Panc1 (cell line): ENCODE data around the gene C2orf42. TPM values are rescaled to one million over a fixed set of nuclear protein-coding genes. Genes with fewer than 3 reads are reported as not detected.

Experiments used
- ATAC-seq: fragments of 200-7000 bp; cut with Tn5 transposase; 2 replicates; pipeline ENCODE4 v1.9.1; 2020; ENCODE audit warnings: mild to moderate bottlenecking, moderate library complexity
- BruUV-seq: library from RNA; stranded (reverse); fragments of 400-500 nt; replicated peaks from 2 replicates; lab custom pipeline; 2021; lab: Mats Ljungman, UMichigan
- CTCF ChIA-PET: fragments of 300-600 bp; sonication (Branson Sonifier 250); formaldehyde crosslinking; loops from one replicate; lab custom pipeline; 2022; ENCODE audit warnings: antibody characterized with exemption; lab: Charles Lee
- POLR2A ChIA-PET: fragments of 300-600 bp; sonication (Branson Sonifier 250); formaldehyde crosslinking; loops from one replicate; lab custom pipeline; 2022; ENCODE audit warnings: antibody characterized with exemption; lab: Charles Lee
- DNase-seq: peaks from one replicate; pipeline ENCODE4 v3.0.0-alpha.2; 2010; ENCODE audit warnings: low read depth, low spot score
- H3K27ac ChIP-seq: 2 replicates; pipeline ENCODE4 v1.5.1; 2011; ENCODE audit warnings: mild to moderate bottlenecking, low read length, inconsistent platforms
- H3K27me3 ChIP-seq: fragments of 200-500 bp; sonication (Bioruptor generic); 2 replicates; pipeline ENCODE4 v1.6.0; 2014; ENCODE audit warnings: low read length, inconsistent platforms; ENCODE audit not compliant: control insufficient read depth, insufficient read depth
- H3K36me3 ChIP-seq: fragments of 200-500 bp; sonication (Bioruptor generic); 2 replicates; pipeline ENCODE4 v1.5.1; 2014; ENCODE audit warnings: inconsistent platforms, mild to moderate bottlenecking, low read length, moderate library complexity; ENCODE audit not compliant: control insufficient read depth, insufficient read depth
- H3K4me1 ChIP-seq: 2 replicates; pipeline ENCODE4 v1.5.1; 2011; ENCODE audit warnings: inconsistent platforms, mild to moderate bottlenecking, low read length, moderate library complexity; ENCODE audit not compliant: control insufficient read depth, insufficient read depth
- H3K4me3 ChIP-seq, 2 experiments: 2 replicates each; pipeline ENCODE4 v1.5.1; 2011 to 2012; ENCODE audit warnings: low read depth in 2 of 2, low read length in 2 of 2, mild to moderate bottlenecking in 2 of 2, inconsistent platforms in 1 of 2, moderate library complexity in 1 of 2
- H3K9me3 ChIP-seq: fragments of 200-500 bp; sonication (Bioruptor generic); 2 replicates; pipeline ENCODE4 v1.5.1; 2014; ENCODE audit warnings: low read depth, mild to moderate bottlenecking, inconsistent platforms, low read length, moderate library complexity; ENCODE audit not compliant: control insufficient read depth, insufficient read depth
- POLR2AphosphoS5 ChIP-seq: IDR thresholded peaks from 2 replicates; pipeline ENCODE4 v1.6.1; 2012; ENCODE audit warnings: mild to moderate bottlenecking, low read depth, low read length, moderate library complexity
- SIN3A ChIP-seq: IDR thresholded peaks from 2 replicates; pipeline ENCODE4 v1.6.1; 2012; ENCODE audit warnings: low read depth, mild to moderate bottlenecking, low read length, moderate library complexity, borderline replicate concordance; ENCODE audit not compliant: insufficient read depth
- TCF7L2 ChIP-seq: IDR thresholded peaks from 2 replicates; pipeline ENCODE4 v1.6.1; 2011; ENCODE audit warnings: mild to moderate bottlenecking, low read depth, low read length, inconsistent platforms
- in situ Hi-C: cut with HindIII; loops from 2 replicates; pipeline ENCODE4 v1.10.0; 2016; ENCODE audit warnings: low sequenced_read_pairs, low pct_unique_long_range_greater_than_20kb
- intact Hi-C: fragments of 100-400 bp; cut with micrococcal nuclease; formaldehyde crosslinking; loops from one replicate; pipeline ENCODE4 v1.10.0; 2022; ENCODE audit not compliant: unreplicated experiment
- total RNA-seq: library from RNA; stranded (reverse); gene quantifications from one replicate; pipeline ENCODE4 v1.2.1, GENCODE V29; 2021; ENCODE audit not compliant: unreplicated experiment
- TF ChIP-seq, protein P1 (sequence below), 2 experiments: IDR thresholded peaks; 2 replicates each; pipeline ENCODE4 v1.6.1; 2011 to 2012; ENCODE audit warnings: low read depth in 2 of 2, control low read depth in 1 of 2, low read length in 1 of 2, mild to moderate bottlenecking in 1 of 2, moderate library complexity in 1 of 2; ENCODE audit not compliant: insufficient read depth in 1 of 2
- TF ChIP-seq, protein P2 (sequence below): fragments of 450-650 bp; IDR thresholded peaks from 2 replicates; pipeline ENCODE4 v1.5.1; 2017; ENCODE audit warnings: mild to moderate bottlenecking

C2orf42 gene
- total RNA-seq, 1 experiment from 2014 or later = 15.4 TPM

DNA sequence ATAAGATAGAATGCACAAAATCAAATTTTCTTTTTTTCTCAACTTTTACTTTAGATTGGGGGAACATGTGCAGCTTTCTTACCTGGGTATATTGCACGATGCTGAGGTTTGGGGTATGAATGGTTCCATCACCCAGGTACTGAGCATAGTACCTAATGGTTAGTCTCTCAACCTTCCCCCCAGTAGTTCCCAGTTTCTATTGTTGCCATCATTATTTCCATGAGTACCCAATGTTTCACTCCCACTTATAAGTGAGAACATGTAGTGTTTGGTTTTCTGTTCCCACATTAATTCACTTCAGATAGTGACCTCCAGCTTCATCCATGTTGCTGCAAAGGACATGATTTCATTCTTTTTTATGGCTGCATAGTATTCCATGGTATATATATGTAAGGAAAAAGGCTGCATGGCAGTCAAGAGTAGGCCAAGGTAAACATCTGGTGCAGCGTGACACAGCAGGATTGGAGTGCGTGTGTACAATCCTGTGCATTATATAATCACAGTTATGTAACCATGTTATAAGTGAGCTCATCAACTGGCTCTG, 10.5 kb upstream of the C2orf42 start:
- no peak for ATAC-seq

DNA sequence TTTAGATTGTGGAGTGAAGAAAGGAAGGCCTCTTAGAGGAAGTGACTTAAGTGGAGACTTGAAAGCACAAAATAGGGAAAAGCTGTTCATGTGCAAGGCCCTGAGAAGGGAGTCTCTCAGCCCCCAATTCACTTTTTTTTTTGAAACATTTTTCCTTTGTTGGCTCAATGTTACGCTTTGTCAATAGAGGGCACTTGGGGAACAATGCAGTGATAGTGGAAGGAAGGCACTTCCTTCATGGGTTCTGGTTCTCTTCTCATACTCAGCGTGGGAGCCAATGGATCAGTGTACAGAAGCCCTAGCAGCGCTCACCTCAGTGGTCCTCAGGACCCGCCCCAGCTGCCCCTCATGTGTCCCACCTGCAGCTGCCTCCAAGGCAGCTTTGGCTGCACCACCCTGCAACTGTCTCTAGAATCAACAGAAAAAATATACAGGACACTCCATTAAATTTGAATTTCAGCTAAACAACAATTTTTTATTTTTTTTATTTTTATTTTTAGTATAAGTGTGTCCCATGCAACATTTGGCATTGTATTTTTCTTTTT, 8.6 kb upstream of the C2orf42 start:
- Histone ChIP-seq H3K36me3 (no peaks in the 10 kb centered on the region), H3K27ac (no peak overlapping the region), H3K27me3 (no peaks in the 10 kb centered on the region), H3K9me3 (no peaks in the 10 kb centered on the region), H3K4me1 (no peaks in the 10 kb centered on the region), H3K4me3 (no peak overlapping the region)
- intact Hi-C loops = no loop called here
- ATAC-seq (no peak), DNase-seq (no peak)
- in situ Hi-C loops = no loop called here
- ChIA-PET POLR2A (no interaction called here), CTCF (no interaction called here)
- TF ChIP-seq, protein P1, sequence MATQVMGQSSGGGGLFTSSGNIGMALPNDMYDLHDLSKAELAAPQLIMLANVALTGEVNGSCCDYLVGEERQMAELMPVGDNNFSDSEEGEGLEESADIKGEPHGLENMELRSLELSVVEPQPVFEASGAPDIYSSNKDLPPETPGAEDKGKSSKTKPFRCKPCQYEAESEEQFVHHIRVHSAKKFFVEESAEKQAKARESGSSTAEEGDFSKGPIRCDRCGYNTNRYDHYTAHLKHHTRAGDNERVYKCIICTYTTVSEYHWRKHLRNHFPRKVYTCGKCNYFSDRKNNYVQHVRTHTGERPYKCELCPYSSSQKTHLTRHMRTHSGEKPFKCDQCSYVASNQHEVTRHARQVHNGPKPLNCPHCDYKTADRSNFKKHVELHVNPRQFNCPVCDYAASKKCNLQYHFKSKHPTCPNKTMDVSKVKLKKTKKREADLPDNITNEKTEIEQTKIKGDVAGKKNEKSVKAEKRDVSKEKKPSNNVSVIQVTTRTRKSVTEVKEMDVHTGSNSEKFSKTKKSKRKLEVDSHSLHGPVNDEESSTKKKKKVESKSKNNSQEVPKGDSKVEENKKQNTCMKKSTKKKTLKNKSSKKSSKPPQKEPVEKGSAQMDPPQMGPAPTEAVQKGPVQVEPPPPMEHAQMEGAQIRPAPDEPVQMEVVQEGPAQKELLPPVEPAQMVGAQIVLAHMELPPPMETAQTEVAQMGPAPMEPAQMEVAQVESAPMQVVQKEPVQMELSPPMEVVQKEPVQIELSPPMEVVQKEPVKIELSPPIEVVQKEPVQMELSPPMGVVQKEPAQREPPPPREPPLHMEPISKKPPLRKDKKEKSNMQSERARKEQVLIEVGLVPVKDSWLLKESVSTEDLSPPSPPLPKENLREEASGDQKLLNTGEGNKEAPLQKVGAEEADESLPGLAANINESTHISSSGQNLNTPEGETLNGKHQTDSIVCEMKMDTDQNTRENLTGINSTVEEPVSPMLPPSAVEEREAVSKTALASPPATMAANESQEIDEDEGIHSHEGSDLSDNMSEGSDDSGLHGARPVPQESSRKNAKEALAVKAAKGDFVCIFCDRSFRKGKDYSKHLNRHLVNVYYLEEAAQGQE (IDR thresholded peaks at IDR 0.05; ENCODE audit: insufficient read depth in 1 of 2, low read depth in 2 of 2, low read length in 1 of 2) = no peak
- TF ChIP-seq TCF7L2 = no peak
- no peak for TF ChIP-seq POLR2AphosphoS5
- no peak for TF ChIP-seq SIN3A
- TF ChIP-seq, protein P2, sequence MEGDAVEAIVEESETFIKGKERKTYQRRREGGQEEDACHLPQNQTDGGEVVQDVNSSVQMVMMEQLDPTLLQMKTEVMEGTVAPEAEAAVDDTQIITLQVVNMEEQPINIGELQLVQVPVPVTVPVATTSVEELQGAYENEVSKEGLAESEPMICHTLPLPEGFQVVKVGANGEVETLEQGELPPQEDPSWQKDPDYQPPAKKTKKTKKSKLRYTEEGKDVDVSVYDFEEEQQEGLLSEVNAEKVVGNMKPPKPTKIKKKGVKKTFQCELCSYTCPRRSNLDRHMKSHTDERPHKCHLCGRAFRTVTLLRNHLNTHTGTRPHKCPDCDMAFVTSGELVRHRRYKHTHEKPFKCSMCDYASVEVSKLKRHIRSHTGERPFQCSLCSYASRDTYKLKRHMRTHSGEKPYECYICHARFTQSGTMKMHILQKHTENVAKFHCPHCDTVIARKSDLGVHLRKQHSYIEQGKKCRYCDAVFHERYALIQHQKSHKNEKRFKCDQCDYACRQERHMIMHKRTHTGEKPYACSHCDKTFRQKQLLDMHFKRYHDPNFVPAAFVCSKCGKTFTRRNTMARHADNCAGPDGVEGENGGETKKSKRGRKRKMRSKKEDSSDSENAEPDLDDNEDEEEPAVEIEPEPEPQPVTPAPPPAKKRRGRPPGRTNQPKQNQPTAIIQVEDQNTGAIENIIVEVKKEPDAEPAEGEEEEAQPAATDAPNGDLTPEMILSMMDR = no peak
- no TSS peak for BruUV-seq

More for the DNA sequence above, 10.5 kb upstream of the C2orf42 start:
- ChIA-PET CTCF (no interaction called here), POLR2A (interaction anchor here (0.6 kb wide), 1 partner anchor 7 kb away, joined by 4 read pairs; no protein-coding TSS in a partner anchor)
- H3K36me3 ChIP-seq = no peaks in the 10 kb centered on the region
- TF ChIP-seq, protein P1 (IDR thresholded peaks at IDR 0.05; ENCODE audit: insufficient read depth in 1 of 2, low read depth in 2 of 2, low read length in 1 of 2) = no peak
- TF ChIP-seq TCF7L2 (no peak), POLR2AphosphoS5 (no peak), SIN3A (no peak)
- TF ChIP-seq, protein P2 = no peak
- intact Hi-C loops (no loop called here), in situ Hi-C loops (no loop called here)
- no peak overlapping the region for H3K27ac ChIP-seq
- H3K27me3 ChIP-seq = no peaks in the 10 kb centered on the region
- BruUV-seq = no TSS peak
- H3K4me1 ChIP-seq = no peaks in the 10 kb centered on the region
- H3K4me3 ChIP-seq = no peak overlapping the region
- DNase-seq = no peak
- H3K9me3 ChIP-seq = no peaks in the 10 kb centered on the region
